WTC11 (cell line): ENCODE results near the gene SH3BP2. TPM values are rescaled to one million over a fixed set of nuclear protein-coding genes. Genes with fewer than 3 reads are reported as not detected.

Experiments
- ATAC-seq: fragments of 200-7000 bp; cut with Tn5 transposase; 2 replicates; pipeline ENCODE4 v1.10.0; 2021; ENCODE audit warnings: mild to moderate bottlenecking, moderate library complexity
- CTCF ChIA-PET: fragments of 300-600 bp; sonication (Branson Sonifier 250); formaldehyde crosslinking; loops from one replicate; lab custom pipeline; 2021; ENCODE audit warnings: antibody characterized with exemption; lab: Charles Lee
- POLR2A ChIA-PET: fragments of 350-600 bp; sonication (Branson Sonifier 250); formaldehyde crosslinking; loops from one replicate; lab custom pipeline; 2021; ENCODE audit warnings: antibody characterized with exemption; lab: Charles Lee
- DNase-seq: peaks from one replicate; pipeline ENCODE4 v3.0.0; 2021; ENCODE audit warnings: low spot score
- H3K27ac Mint-ChIP-seq: 2 replicates; pipeline ENCODE4 v1.8.0; 2021; ENCODE audit warnings: mixed read lengths
- H3K27me3 Mint-ChIP-seq: 2 replicates; pipeline ENCODE4 v1.8.0; 2021; ENCODE audit warnings: low read depth, mild to moderate bottlenecking, moderate library complexity, mixed read lengths
- H3K36me3 Mint-ChIP-seq: 2 replicates; pipeline ENCODE4 v1.8.0; 2021; ENCODE audit warnings: mixed read lengths
- H3K4me1 Mint-ChIP-seq: 2 replicates; pipeline ENCODE4 v1.8.0; 2022; ENCODE audit warnings: mixed read lengths
- H3K4me3 Mint-ChIP-seq: 2 replicates; pipeline ENCODE4 v1.8.0; 2021; ENCODE audit warnings: mild to moderate bottlenecking, moderate library complexity, mixed read lengths
- H3K9me3 Mint-ChIP-seq: 2 replicates; pipeline ENCODE4 v1.8.0; 2021; ENCODE audit warnings: mixed read lengths
- E2F1 ChIP-seq: sonication (generic); formaldehyde crosslinking; IDR thresholded peaks from 2 replicates; pipeline ENCODE4 v1.8.0; 2022; ENCODE audit warnings: mild to moderate bottlenecking, missing genetic modification reagents
- E2F4 ChIP-seq: sonication (generic); formaldehyde crosslinking; IDR thresholded peaks from 2 replicates; pipeline ENCODE4 v1.8.1; 2022; ENCODE audit warnings: low read depth, mild to moderate bottlenecking, moderate library complexity, missing genetic modification reagents, borderline replicate concordance
- FOXJ3 ChIP-seq: sonication (generic); formaldehyde crosslinking; IDR thresholded peaks from 2 replicates; pipeline ENCODE4 v1.9.0; 2021; ENCODE audit warnings: missing genetic modification reagents, mild to moderate bottlenecking, borderline replicate concordance
- FOXK1 ChIP-seq: sonication (generic); formaldehyde crosslinking; IDR thresholded peaks from 2 replicates; pipeline ENCODE4 v1.8.0; 2022; ENCODE audit warnings: mild to moderate bottlenecking, moderate library complexity, missing genetic modification reagents
- JAZF1 ChIP-seq: fragments of 250-450 bp; sonication (Bioruptor Pico); IDR thresholded peaks from 2 replicates; pipeline ENCODE4 v1.9.0; 2021; ENCODE audit warnings: moderate library complexity, mild to moderate bottlenecking, inconsistent platforms
- KAT7 ChIP-seq: sonication (generic); formaldehyde crosslinking; IDR thresholded peaks from 2 replicates; pipeline ENCODE4 v1.8.1; 2023; ENCODE audit warnings: missing genetic modification reagents, mild to moderate bottlenecking, borderline replicate concordance
- NR3C1 ChIP-seq: sonication (generic); formaldehyde crosslinking; conservative IDR thresholded peaks from 2 replicates; pipeline ENCODE4 v1.8.1; 2023; ENCODE audit warnings: low read depth, mild to moderate bottlenecking, missing genetic modification reagents
- OVOL2 ChIP-seq: fragments of 250-450 bp; sonication (Bioruptor Pico); IDR thresholded peaks from 2 replicates; pipeline ENCODE4 v1.9.0; 2021; ENCODE audit warnings: mild to moderate bottlenecking, borderline replicate concordance
- PRDM15 ChIP-seq: sonication (generic); formaldehyde crosslinking; IDR thresholded peaks from 2 replicates; pipeline ENCODE4 v1.8.0; 2022; ENCODE audit warnings: missing genetic modification reagents
- PRRX2 ChIP-seq: fragments of 250-450 bp; sonication (Bioruptor Pico); IDR thresholded peaks from 2 replicates; pipeline ENCODE4 v1.8.0; 2021; ENCODE audit warnings: mild to moderate bottlenecking
- RORB ChIP-seq: fragments of 250-450 bp; sonication (Bioruptor Pico); IDR thresholded peaks from 2 replicates; pipeline ENCODE4 v1.9.0; 2021; ENCODE audit warnings: mild to moderate bottlenecking
- SOX15 ChIP-seq: fragments of 250-450 bp; sonication (Bioruptor Pico); IDR thresholded peaks from 2 replicates; pipeline ENCODE4 v1.9.0; 2021; ENCODE audit warnings: mild to moderate bottlenecking
- TEAD4 ChIP-seq: sonication (generic); formaldehyde crosslinking; IDR thresholded peaks from 2 replicates; pipeline ENCODE4 v1.8.0; 2022; ENCODE audit warnings: mild to moderate bottlenecking, missing genetic modification reagents
- USF2 ChIP-seq: sonication (generic); formaldehyde crosslinking; IDR thresholded peaks from 2 replicates; pipeline ENCODE4 v1.8.1; 2023; ENCODE audit warnings: mild to moderate bottlenecking, missing genetic modification reagents, moderate library complexity
- ZNF121 ChIP-seq: sonication (generic); formaldehyde crosslinking; IDR thresholded peaks from 2 replicates; pipeline ENCODE4 v1.8.0; 2023; ENCODE audit warnings: missing genetic modification reagents
- ZNF416 ChIP-seq: fragments of 250-450 bp; sonication (Bioruptor Pico); IDR thresholded peaks from 2 replicates; pipeline ENCODE4 v1.9.0; 2021; ENCODE audit warnings: mild to moderate bottlenecking, inconsistent platforms
- ZNF423 ChIP-seq: fragments of 250-450 bp; sonication (Bioruptor Pico); IDR thresholded peaks from 2 replicates; pipeline ENCODE4 v2.1.2; 2022; ENCODE audit warnings: mild to moderate bottlenecking, moderate library complexity
- total RNA-seq: library from RNA; stranded (reverse); gene quantifications from 3 replicates; pipeline ENCODE4 v1.2.3, GENCODE V29; 2021
- TF ChIP-seq, protein P1 (sequence below): fragments of 250-450 bp; sonication (Bioruptor Pico); conservative IDR thresholded peaks from 2 replicates; pipeline ENCODE4 v1.9.0; 2021; ENCODE audit warnings: mild to moderate bottlenecking

The SH3BP2 gene
- total RNA-seq, 1 experiment from 2014 or later = 49.1 TPM

DNA sequence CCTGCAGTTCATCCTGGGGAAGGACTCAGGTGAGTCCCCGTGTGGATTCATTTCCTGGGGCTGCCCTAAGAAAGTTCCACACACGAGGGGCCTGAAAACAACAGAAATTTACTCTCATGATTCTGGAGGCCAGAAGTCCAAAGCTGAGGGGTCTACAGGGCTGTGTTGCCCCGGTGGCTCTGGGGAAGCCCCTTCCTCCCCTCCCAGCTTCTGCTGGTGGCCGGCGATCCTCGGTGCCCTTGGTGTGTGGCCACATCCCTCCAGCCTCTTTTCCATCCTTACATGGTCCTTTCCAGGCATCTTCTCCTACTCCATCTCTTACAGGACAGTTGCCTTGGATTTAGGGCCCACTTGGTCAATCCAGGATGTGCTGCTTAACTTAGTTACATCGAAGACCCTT is 15.1 kb downstream of the SH3BP2 start (continued):
- TF ChIP-seq NR3C1 (no peak), E2F1 (CRISPR knock-in tag) (no peak), KAT7 (no peak), ZNF121 (CRISPR knock-in tag) (no peak), USF2 (no peak), RORB (no peak), FOXJ3 (CRISPR knock-in tag) (no peak), E2F4 (CRISPR knock-in tag) (no peak)

- ChIA-PET POLR2A (interaction anchor here (0.6 kb wide), 1 partner anchor 13 kb away, joined by 3 read pairs; no protein-coding TSS in a partner anchor), CTCF (interaction anchor here (0.8 kb wide), 1 partner anchor 17 kb away, joined by 3 read pairs; the partner anchor contains the start of gene SH3BP2)
- ATAC-seq (no peak), DNase-seq (no peak)
- Mint-ChIP-seq H3K36me3 (no peaks in the 10 kb centered on the region), H3K27ac (no peak overlapping the region), H3K4me3 (no peak overlapping the region), H3K4me1 (peaks cover 12% of the 10 kb centered on the region), H3K27me3 (no peaks in the 10 kb centered on the region), H3K9me3 (no peaks in the 10 kb centered on the region)
- TF ChIP-seq SOX15 (CRISPR knock-in tag) (no peak), OVOL2 (CRISPR knock-in tag) (no peak), NR3C1 (no peak), PRDM15 (CRISPR knock-in tag) (no peak), TEAD4 (CRISPR knock-in tag) (no peak), ZNF416 (CRISPR knock-in tag) (no peak), PRRX2 (CRISPR knock-in tag) (no peak), FOXK1 (CRISPR knock-in tag) (no peak), JAZF1 (no peak), ZNF423 (CRISPR knock-in tag) (no peak)
- TF ChIP-seq, protein P1, sequence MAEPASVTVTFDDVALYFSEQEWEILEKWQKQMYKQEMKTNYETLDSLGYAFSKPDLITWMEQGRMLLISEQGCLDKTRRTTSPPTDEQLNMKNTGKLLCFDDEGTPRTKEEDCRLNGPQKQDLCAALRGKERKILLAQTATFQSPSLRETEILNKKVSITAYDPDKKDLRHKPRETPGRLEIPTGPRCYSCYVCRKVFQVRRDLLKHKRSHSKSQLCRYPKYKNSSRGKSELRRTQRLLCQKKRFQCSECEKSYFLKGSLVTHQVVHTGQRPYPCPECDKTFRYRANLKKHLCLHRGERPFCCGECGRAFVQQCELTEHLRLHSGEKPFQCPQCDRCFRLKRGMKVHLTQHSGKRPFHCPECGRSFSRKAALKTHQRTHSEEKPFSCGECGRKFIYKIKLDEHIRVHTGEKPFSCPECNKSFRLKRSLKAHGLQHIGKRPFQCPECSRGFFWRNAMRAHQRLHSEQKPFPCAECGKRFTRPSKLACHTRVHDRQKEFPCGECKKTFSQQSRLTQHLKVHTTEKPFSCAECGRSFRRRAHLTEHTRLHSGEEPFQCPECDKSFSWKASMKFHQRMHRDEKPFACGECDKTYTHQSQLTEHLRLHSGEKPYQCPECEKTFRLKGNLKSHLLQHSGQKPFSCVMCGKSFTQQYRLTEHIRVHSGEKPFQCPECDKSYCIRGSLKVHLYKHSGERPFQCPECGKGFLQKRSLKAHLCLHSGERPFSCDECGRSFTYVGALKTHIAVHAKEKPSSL = no peak
Measured at GRCh38 chr4:2809610-2810180, 16.8 kb downstream of the SH3BP2 start.
